T-helper 1 cell treated with Interleukin-12 subunit alpha and Interleukin-12 subunit beta and Interleukin-4 antibody, amounts not matched to agents 30 μg/mL and 1 μg/mL, for 36 hours (primary cell): ENCODE results near the gene IGFALS.

Experiments used
- H3K27ac Mint-ChIP-seq: one replicate; pipeline ENCODE4 v1.8.0; 2021; ENCODE audit warnings: mild to moderate bottlenecking, mixed read lengths
- H3K27me3 Mint-ChIP-seq: one replicate; pipeline ENCODE4 v1.8.0; 2021; ENCODE audit warnings: low read depth, mixed read lengths
- H3K36me3 Mint-ChIP-seq: one replicate; pipeline ENCODE4 v1.8.0; 2021; ENCODE audit warnings: low read depth, mixed read lengths
- H3K4me1 Mint-ChIP-seq: one replicate; pipeline ENCODE4 v1.8.0; 2021; ENCODE audit warnings: low read depth, mixed read lengths
- H3K4me3 Mint-ChIP-seq: one replicate; pipeline ENCODE4 v1.8.0; 2021; ENCODE audit warnings: mild to moderate bottlenecking, moderate library complexity, mixed read lengths
- H3K9me3 Mint-ChIP-seq: one replicate; pipeline ENCODE4 v1.8.0; 2021; ENCODE audit warnings: mixed read lengths

The IGFALS gene

GRCh38 chr16:1779234-1779701, 14.2 kb downstream of the IGFALS start:
- Mint-ChIP-seq H3K9me3 (no peaks in the 10 kb centered on the region), H3K27ac (no peak overlapping the region), H3K4me1 (peaks cover 3% of the 10 kb centered on the region), H3K27me3 (no peaks in the 10 kb centered on the region), H3K4me3 (no peak overlapping the region), H3K36me3 (peaks cover 4% of the 10 kb centered on the region)

- no peaks in the 10 kb centered on the region for H3K27me3 Mint-ChIP-seq
- no peak overlapping the region for H3K27ac Mint-ChIP-seq
- no peak overlapping the region for H3K4me3 Mint-ChIP-seq
- peaks cover 3% of the 10 kb centered on the region for H3K4me1 Mint-ChIP-seq
- H3K36me3 Mint-ChIP-seq, result peaks cover 4% of the 10 kb centered on the region
- H3K9me3 Mint-ChIP-seq, result no peaks in the 10 kb centered on the region
These were observed 15.0 kb downstream of the IGFALS start for GRCh38 chr16:1778200-1779179.

DNA sequence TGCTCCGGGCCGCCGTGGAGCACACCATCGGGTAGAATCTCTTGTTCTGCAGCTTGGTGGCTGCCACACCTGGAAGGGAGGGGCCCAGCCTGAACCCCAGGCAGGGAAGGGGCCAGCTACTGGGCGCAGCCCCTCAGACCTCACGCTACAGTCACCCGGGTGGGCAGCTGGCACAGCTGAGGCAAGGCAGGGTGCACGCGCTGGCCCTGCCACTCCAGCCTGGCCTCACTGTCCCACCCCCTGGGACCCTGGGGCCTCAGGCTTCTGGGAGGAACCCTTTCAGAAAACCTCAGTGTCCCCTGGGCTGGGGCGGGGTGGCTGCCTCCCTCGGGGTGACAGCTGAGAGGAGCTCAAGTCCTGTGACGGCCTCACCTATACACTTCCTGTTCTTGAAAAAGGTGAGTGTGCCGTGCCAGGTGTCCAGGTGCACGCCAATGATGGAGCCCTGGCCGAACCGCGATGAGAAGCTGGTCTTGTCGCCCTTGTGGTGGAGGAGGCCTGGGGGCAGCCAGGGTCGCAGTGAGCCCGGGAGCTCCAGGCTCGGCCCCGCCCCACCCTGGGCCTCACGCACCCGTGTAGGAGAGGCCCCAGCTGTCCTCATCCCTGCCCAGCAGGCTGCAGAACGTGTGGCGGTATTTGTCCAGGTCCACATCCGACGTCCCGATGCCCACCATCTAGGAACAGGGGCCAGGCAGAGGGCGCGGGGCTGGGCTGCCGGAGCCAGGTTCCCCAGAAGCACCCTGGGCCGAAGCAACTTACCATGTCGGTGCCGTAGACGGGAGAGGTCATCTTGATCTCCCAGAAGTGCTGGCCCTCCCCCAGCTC, 15.9 kb downstream of the IGFALS start:
- Mint-ChIP-seq H3K36me3 (peaks cover 1% of the 10 kb centered on the region), H3K9me3 (no peaks in the 10 kb centered on the region), H3K27me3 (no peaks in the 10 kb centered on the region), H3K4me1 (peaks cover 3% of the 10 kb centered on the region), H3K27ac (no peak overlapping the region), H3K4me3 (no peak overlapping the region)

DNA sequence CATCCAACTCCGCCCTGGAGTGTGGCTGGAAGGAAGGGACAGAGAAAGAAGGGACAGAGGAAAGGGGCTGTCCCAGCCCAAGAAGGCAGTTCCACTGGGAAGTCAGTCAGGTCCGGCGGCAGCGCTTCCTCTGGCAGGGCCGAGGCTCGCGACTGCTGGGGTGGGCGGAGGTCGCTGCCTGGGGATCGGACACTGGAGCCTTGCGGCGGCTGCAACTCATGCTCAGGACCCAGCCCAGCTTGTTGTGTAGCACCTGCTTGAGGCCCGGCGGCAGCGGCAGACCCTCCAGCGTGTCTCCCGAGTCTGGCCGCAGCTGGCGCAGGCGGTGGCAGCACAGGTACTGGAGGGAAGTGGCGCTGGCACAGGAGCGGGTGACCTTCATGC, 16.5 kb downstream of the IGFALS start:
- peaks cover 7% of the 10 kb centered on the region for H3K4me1 Mint-ChIP-seq
- H3K9me3 Mint-ChIP-seq, result no peaks in the 10 kb centered on the region
- H3K4me3 Mint-ChIP-seq, result no peak overlapping the region
- H3K27me3 Mint-ChIP-seq, result no peaks in the 10 kb centered on the region
- H3K27ac Mint-ChIP-seq, result no peak overlapping the region
- H3K36me3 Mint-ChIP-seq, result peaks cover 7% of the 10 kb centered on the region

DNA sequence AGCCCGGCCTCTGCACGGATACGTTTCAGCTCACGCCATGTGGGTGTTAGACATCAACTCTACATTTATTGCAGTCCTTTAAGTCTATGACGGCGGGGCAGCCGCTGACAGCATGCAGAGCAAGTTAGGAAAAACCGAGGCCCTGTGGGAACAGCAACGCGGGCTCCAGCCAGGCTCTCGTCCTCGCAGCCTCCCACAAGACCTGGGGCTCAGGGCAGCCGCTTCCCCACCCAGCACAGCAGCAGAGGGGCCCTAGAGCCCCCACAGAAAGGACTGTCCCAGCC, 16.9 kb downstream of the IGFALS start:
- H3K36me3 Mint-ChIP-seq, result peaks cover 10% of the 10 kb centered on the region
- H3K27ac Mint-ChIP-seq, result no peak overlapping the region
- no peak overlapping the region for H3K4me3 Mint-ChIP-seq
- no peaks in the 10 kb centered on the region for H3K9me3 Mint-ChIP-seq
- no peaks in the 10 kb centered on the region for H3K27me3 Mint-ChIP-seq
- H3K4me1 Mint-ChIP-seq, result peaks cover 5% of the 10 kb centered on the region

DNA sequence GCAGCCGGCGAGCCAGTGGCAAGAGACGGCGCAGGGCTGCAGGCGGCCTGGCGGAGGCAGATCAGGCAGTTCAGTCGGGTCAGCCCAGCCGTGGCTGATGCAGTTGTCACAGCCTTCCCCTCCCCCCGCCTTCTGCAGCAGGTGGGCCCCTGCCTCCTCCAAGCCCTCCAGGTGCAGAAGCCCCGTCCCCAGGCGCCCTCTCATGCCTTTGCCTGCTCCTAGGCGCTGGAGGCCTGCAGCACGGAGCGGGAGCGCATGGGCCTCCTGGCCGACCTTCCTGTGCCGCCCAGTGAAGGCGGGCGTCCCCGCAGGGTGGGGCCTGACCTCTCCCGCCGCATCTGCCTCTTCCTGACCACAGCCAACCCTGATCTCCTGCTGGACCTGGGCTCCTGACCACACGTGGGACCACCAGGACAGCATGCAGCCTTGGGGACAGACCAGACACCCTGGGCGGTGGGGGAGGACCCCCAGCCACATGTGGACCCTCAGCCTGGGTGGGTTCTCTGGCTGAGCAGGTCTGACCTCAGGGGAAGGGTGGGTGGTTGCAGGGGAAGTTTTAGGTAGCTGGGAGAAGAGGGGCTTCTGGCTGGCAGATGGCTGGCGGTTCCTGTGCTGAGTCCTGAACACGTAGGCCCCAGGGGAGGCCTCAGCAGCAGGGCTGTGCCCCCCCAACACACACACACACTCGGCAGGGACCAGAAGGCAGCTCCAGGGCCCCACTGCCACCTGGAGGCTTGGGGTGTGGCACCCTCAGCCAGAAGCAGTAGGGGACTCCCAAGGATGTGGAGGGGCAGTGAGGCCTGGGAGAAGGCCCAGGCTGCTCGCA, 17.4 kb downstream of the IGFALS start:
- Mint-ChIP-seq H3K27me3 (no peaks in the 10 kb centered on the region), H3K36me3 (peaks cover 10% of the 10 kb centered on the region), H3K4me1 (peaks cover 4% of the 10 kb centered on the region), H3K27ac (no peak overlapping the region), H3K4me3 (no peak overlapping the region), H3K9me3 (no peaks in the 10 kb centered on the region)

GRCh38 chr16:1775006-1775845, 18.3 kb downstream of the IGFALS start:
- H3K36me3 Mint-ChIP-seq, result peaks cover 10% of the 10 kb centered on the region
- peaks cover 4% of the 10 kb centered on the region for H3K4me1 Mint-ChIP-seq
- no peak overlapping the region for H3K4me3 Mint-ChIP-seq
- no peaks in the 10 kb centered on the region for H3K27me3 Mint-ChIP-seq
- no peak overlapping the region for H3K27ac Mint-ChIP-seq
- H3K9me3 Mint-ChIP-seq, result no peaks in the 10 kb centered on the region

- H3K27ac Mint-ChIP-seq, result no peak overlapping the region
- H3K36me3 Mint-ChIP-seq, result peaks cover 12% of the 10 kb centered on the region
- no peak overlapping the region for H3K4me3 Mint-ChIP-seq
- no peaks in the 10 kb centered on the region for H3K27me3 Mint-ChIP-seq
- peaks cover 4% of the 10 kb centered on the region for H3K4me1 Mint-ChIP-seq
- H3K9me3 Mint-ChIP-seq, result no peaks in the 10 kb centered on the region
These were observed 19.1 kb downstream of the IGFALS start for GRCh38 chr16:1774448-1774780.

- Mint-ChIP-seq H3K36me3 (peaks cover 11% of the 10 kb centered on the region), H3K9me3 (no peaks in the 10 kb centered on the region), H3K27ac (no peak overlapping the region), H3K27me3 (no peaks in the 10 kb centered on the region), H3K4me1 (peaks cover 4% of the 10 kb centered on the region), H3K4me3 (peak overlapping the region; percentile 77)
These were observed 19.6 kb downstream of the IGFALS start for GRCh38 chr16:1773703-1774447.

GRCh38 chr16:1772908-1773702, 20.4 kb downstream of the IGFALS start, which contains the start of gene MRPS34:
TSS of gene MRPS34 (minus strand) at chr16:1773134. CDS start at chr16:1773119, 15 bp downstream.
- Mint-ChIP-seq H3K4me3 (peak within 1 kb of the TSS; percentile 100), H3K36me3 (peaks cover 11% of the 10 kb centered on the region), H3K9me3 (no peaks in the 10 kb centered on the region), H3K4me1 (peaks cover 4% of the 10 kb centered on the region), H3K27ac (peak within 1 kb of the TSS; percentile 99), H3K27me3 (no peaks in the 10 kb centered on the region)

- peaks cover 4% of the 10 kb centered on the region for H3K4me1 Mint-ChIP-seq
- H3K4me3 Mint-ChIP-seq, result peak within 1 kb of the TSS; percentile 100
- H3K36me3 Mint-ChIP-seq, result peaks cover 11% of the 10 kb centered on the region
- no peaks in the 10 kb centered on the region for H3K27me3 Mint-ChIP-seq
- peak within 1 kb of the TSS; percentile 99 for H3K27ac Mint-ChIP-seq
- no peaks in the 10 kb centered on the region for H3K9me3 Mint-ChIP-seq
These were observed 21.1 kb downstream of the IGFALS start, which contains the start of gene EME2 for GRCh38 chr16:1772362-1772907. TSS of gene EME2 (plus strand) at chr16:1772810. CDS start at chr16:1773228, 418 bp downstream.

DNA sequence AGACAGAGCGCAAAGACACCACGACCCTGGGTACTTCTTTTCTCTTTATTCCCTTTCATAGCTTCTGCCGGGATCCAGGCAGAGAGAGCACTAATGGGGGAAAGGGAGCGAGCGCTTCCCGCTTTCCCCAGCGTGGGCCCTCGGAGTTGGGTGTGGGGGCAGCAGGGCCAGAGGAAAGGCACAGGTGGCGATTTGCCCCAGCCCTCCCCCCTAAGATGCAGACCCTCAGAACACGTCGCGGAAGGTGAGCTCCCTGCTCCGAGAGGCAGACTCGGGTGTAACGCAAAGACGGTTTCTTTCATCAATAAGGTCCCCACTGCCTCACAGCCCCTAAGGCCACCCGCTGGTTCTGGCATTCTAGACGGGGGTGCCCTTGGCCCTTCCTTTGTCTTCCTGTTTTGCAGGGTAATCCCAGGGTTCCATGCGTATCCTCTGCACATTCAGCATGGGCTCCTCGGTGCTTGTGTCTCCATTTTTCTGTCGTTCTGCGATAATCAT, 21.6 kb downstream of the IGFALS start:
- Mint-ChIP-seq H3K4me3 (peak overlapping the region; percentile 100), H3K27ac (peak overlapping the region; percentile 99), H3K36me3 (peaks cover 13% of the 10 kb centered on the region), H3K9me3 (no peaks in the 10 kb centered on the region), H3K4me1 (peaks cover 4% of the 10 kb centered on the region), H3K27me3 (no peaks in the 10 kb centered on the region)
